GM18907 (cell line): Measurements from ENCODE around the gene CTSS.

Experiments used
- ATAC-seq: cut with Tn5 transposase; IDR thresholded peaks from one replicate; pipeline ENCODE4 v1.9.1; 2021; ENCODE audit warnings: mild to moderate bottlenecking, moderate library complexity; ENCODE audit not compliant: unreplicated experiment

CTSS gene

GRCh38 chr1:150706091-150706490 lies 59.5 kb downstream of the CTSS start:
- ATAC-seq, result no peak

DNA sequence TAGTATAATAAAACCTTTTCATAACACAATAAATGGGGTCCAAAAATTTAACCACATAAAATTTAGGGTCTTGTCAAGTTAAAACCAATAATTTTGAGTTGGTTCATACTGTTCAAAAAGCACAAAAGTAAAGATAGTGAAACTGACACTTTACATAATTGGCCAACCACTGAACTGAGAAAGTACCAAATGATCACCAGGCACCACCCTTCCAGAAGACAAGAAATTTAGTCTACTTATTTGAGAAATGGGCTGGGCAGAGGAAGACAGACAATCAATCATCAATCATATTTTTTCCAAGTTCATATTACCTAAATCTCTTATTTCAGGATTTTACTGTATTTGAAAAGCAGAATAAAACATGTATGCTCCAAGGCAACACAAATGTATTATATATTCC lies 62.2 kb downstream of the CTSS start:
- no peak for ATAC-seq

DNA sequence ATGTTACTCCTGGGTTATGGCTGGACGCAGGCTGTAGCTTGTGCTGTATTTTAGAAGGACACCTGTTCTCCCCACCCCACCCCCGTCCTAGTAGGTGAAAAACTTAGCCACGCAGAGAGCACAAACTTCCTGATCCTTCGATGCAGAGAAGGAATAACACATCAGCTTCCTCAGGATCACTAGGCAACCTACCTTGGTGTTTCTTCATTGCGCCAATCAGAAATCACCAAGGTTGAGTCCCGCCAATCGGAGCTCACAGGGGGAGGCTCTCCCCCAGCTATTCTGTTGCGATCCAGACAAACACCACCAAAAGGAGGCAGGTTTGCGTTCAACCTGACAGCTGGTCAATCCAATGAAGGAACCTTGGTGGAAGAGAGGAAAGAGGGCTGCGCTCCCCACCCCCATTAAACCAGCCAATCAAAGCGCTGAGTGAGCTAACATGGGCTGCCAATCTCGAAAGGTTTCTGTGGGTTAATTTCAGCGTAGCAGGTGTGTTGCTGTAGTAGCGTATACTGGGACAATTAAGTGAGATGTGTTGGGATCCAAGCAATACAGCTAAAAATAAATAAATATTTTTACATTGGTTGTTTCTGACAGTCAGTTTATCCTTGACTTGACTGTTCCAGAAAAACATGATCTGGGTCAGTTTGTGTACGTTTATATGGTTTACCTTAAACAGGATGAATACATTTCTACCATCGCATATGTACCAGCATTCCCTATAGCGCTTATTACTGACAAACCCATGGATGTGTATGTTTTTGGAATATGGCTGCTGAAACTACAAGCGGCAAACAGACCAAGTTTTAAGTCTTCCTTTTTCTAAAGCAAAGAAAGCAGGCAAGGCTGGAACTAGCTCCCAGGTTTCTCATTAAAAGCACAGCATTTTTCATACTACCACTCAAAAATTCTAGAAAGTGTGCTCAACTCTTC lies 68.3 kb downstream of the CTSS start, which contains the start of gene GOLPH3L:
GOLPH3L (minus strand) TSS at position 160 of the 933 bp plus-strand sequence. CDS start 2,316 bp downstream, outside the sequence.
- peak; percentile 99 for ATAC-seq

DNA sequence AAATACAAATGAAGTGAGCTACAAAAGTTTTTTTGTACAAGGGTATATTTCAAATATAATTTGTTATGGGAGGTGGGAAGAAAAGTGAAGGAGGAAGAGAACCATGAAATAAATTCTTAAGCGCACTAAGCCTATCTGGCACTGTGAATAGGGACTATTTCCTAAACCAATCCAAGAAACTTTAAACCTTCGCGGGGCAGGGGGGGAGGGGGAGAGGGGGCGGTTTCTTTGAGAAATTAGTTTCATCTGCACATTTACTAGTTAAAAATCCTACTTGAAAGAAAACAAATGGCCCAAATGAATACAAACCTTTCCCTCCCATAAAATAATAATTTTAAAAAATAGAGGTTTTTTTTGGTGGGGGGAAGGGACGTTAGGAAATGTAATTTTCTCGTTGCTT lies 69.0 kb downstream of the CTSS start:
- ATAC-seq, result no peak

DNA sequence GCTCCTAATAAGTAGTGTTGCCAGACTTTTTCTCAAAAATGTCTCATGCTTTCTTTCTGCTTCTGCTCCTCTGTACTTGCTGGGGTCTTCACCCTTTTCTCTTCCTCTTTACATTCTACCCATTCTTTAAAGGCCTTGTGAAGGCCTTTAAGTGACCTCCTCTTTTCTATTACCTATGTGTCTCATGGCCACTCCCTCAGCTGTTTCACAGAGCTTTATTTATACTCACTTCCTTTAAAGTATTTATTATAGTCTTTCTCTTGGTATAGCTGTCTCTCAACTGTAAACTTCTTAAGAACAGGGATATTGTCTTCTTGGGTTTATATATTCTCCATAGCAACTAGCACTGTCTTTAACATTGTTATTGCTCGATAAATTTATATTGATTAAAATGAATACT lies 69.4 kb downstream of the CTSS start:
- no peak for ATAC-seq

DNA sequence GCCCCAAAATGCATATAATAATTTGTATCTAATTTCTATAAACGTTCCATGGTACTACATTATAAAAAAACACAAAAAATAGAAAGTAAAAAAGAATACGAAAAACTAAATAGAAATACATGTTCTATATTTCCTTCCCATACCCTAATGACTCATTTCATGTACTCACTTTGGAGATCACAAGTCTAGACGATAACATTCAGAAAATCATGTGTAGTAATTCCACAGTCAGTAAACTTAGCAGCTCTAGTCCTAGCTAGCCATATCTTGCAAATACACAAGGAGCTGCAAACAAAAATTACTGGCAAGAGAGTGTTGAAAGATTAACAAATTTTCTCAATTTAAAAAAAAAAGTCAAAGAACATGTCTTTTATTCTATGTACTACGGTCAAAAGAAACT lies 70.0 kb downstream of the CTSS start:
- ATAC-seq, result no peak

DNA sequence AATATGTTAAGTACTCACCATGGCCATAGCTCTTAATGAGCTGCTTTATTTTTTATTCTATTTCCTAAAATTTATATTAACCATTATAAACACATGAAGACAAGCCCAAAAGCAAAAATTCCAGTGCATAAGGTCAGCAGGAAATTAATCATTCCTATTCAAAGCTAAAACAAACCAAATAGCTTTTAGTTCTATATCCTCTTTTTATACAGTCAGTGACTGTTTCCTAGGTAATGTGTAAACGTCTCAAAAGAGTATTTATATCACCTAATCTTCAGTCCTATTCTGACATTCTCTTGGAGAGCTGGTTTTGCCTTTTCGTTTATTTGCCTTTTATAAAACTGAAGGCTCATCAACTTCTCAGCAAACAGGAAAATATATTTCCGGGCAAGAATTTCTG lies 72.9 kb downstream of the CTSS start:
- ATAC-seq, result no peak

GRCh38 chr1:150688763-150689162 lies 76.8 kb downstream of the CTSS start:
- no peak for ATAC-seq

DNA sequence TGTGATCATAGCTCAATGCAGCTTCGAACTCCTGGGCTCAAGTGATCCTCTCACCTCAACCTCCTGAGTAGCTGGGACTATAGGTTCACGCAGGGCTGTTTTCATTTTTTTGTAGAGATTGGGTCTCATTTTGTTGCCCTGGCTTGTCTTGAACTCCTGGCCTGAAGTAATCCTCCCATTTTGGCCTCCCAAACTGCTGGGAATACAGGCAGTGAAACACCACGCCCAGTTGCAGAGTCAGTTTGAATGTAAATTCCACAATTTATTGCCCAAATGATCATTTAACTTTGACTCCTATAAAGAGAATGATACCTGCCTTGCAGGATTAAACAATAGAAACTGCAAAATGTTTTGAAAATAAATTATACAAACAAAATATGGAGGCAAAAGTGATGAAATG lies 79.3 kb downstream of the CTSS start:
- no peak for ATAC-seq

- ATAC-seq, result no peak
These were observed 81.7 kb downstream of the CTSS start for GRCh38 chr1:150683914-150684313.
